Stomach smooth muscle (tissue), 2 donors: Measurements from ENCODE around the gene INTS4.
"Not testable (repeated sequence)": the region's sequence is repeated elsewhere in the genome, so short reads cannot be mapped to it uniquely, and the experiment has no call there.

Source experiments
- H3K27ac ChIP-seq: one replicate; pipeline ENCODE4 v1.7.0; 2013; ENCODE audit warnings: mild to moderate bottlenecking, low read length, inconsistent platforms
- H3K27me3 ChIP-seq, 2 donors: one replicate each; pipeline ENCODE4 v1.7.0; 2013; ENCODE audit warnings: low read length in 2 of 2; ENCODE audit not compliant: insufficient read depth in 2 of 2, control insufficient read depth in 1 of 2
- H3K36me3 ChIP-seq, 2 donors: one replicate each; pipeline ENCODE4 v1.7.0; 2013; ENCODE audit warnings: low read length in 2 of 2; ENCODE audit not compliant: control insufficient read depth in 2 of 2, insufficient read depth in 2 of 2
- H3K4me1 ChIP-seq: one replicate; pipeline ENCODE4 v1.7.0; 2013; ENCODE audit warnings: low read length; ENCODE audit not compliant: control insufficient read depth, insufficient read depth
- H3K4me3 ChIP-seq, 2 donors: one replicate each; pipeline ENCODE4 v1.7.0; 2013; ENCODE audit warnings: low read length in 2 of 2
- H3K9ac ChIP-seq, 2 donors: one replicate each; pipeline ENCODE4 v1.7.0; 2013; ENCODE audit warnings: low read length in 2 of 2, mild to moderate bottlenecking in 1 of 2
- H3K9me3 ChIP-seq, 2 donors: one replicate each; pipeline ENCODE4 v1.7.0; 2013; ENCODE audit warnings: low read length in 2 of 2; ENCODE audit not compliant: control insufficient read depth in 2 of 2
- donor health status: healthy.
- donor health status: Pancreatic carcinoma.

The INTS4 gene

DNA sequence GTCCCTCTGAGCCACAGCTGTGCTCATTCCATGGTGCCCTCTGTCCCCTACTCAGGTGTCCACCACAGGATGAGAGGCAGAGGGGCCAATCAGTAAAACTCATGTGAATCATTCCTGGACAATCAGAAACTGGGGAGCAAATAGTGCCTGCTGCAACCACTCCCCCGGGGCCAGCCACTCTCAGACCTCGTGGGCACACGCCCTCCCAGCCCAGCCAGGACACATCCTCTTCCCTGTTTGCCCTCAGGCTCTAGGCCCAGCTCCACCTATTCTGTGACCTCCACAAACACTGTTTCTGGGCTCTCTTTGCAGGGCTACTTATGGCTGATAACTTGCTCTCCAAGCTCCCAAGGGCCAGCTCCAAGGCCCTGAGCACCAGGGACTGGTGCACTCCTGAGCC, 42.6 kb upstream of the INTS4 start:
- H3K4me3 ChIP-seq: no peak overlapping the region
- H3K9ac ChIP-seq: no peak overlapping the region
- no peaks in the 10 kb centered on the region for H3K27me3 ChIP-seq
- no peaks in the 10 kb centered on the region for H3K36me3 ChIP-seq
- peaks cover 6% of the 10 kb centered on the region for H3K4me1 ChIP-seq
- H3K9me3 ChIP-seq: no peaks in the 10 kb centered on the region
- no peak overlapping the region for H3K27ac ChIP-seq

DNA sequence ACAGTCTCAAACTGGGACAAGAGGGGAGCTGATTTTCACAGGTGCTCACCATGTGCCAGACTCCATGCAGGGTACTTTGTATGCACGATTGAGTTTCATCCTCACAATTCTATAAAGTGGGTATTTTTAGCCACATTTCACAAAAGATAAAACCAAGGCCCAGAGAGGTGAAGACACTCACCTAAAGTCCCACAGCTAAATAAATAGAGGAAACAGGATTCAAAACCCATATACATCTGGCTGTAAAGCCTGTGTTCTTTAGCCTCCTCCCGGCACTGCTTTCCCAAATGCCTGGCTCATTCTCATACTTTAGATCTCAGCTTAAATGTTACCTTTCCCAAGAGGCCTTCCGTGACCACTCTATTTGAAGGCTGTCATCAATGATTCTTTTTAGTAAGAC, 41.8 kb upstream of the INTS4 start:
- Histone ChIP-seq H3K9ac (no peak overlapping the region), H3K4me1 (peaks cover 10% of the 10 kb centered on the region), H3K4me3 (no peak overlapping the region), H3K27ac (no peak overlapping the region), H3K9me3 (no peaks in the 10 kb centered on the region), H3K36me3 (no peaks in the 10 kb centered on the region), H3K27me3 (no peaks in the 10 kb centered on the region)

DNA sequence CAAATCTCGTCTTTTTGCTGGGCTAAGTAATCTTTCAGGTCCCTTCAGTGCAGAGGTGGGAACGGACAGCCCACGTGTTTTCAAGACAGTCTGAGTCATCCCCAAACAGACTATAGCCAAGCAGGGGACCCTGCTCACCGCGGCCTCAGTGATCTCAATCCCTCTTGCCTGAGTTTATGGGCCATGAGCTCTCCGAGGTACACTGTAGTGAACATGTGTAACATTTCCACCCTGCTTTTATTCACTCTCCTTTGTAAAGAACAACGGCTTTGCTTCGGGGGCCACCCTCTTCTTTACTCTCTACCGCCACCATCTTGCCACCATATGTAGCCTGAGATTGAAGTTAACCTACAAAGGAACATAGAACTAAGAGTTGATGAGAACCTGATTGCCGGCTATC, 40.2 kb upstream of the INTS4 start:
- Histone ChIP-seq H3K4me3 (no peak overlapping the region), H3K4me1 (peaks cover 12% of the 10 kb centered on the region), H3K36me3 (no peaks in the 10 kb centered on the region), H3K27ac (no peak overlapping the region), H3K9me3 (no peaks in the 10 kb centered on the region), H3K9ac (no peak overlapping the region), H3K27me3 (no peaks in the 10 kb centered on the region)

DNA sequence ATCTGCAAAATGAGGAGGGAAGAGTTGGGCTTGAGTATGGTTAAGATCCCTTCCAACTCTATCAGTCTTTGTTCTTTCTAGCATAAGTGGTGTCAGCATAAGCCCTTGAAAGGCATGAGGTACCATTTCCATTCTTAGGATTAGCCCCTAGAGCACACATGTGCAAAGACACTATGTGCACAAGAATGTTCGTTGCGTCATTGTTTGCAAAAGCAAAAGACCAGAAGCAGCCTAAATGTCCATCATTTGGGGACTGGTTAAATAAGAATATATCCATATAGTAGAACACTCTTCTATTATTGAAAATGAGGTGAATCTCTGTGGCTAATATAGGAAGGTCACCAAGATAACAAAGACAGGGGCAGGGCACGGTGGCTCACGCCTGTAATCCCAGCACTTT, 38.6 kb upstream of the INTS4 start:
- peaks cover 12% of the 10 kb centered on the region for H3K4me1 ChIP-seq
- H3K27ac ChIP-seq: no peak overlapping the region
- no peak overlapping the region for H3K4me3 ChIP-seq
- H3K9me3 ChIP-seq: no peaks in the 10 kb centered on the region
- no peak overlapping the region for H3K9ac ChIP-seq
- H3K36me3 ChIP-seq: no peaks in the 10 kb centered on the region
- H3K27me3 ChIP-seq: no peaks in the 10 kb centered on the region

DNA sequence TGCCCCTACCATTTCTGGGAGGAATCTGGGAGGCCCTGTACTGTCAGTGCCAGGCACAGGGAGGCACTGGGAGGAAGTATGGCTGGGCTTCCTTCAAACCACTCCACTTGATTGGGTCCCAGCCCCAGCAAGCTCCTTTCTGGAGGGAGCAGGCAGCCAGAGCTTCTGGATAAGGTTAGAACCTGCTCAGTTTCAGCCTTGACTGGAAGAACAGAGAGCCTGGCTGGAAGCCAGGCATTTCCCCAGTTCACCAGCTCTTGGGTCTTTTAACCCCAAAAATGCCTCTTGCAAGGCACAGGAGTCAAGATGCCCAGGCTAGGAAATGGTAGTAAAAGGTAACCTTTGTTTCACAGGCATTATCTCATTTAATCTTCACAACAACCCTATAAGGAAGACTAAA, 37.6 kb upstream of the INTS4 start:
- H3K4me3 ChIP-seq: no peak overlapping the region
- H3K4me1 ChIP-seq: peaks cover 12% of the 10 kb centered on the region
- no peaks in the 10 kb centered on the region for H3K36me3 ChIP-seq
- no peaks in the 10 kb centered on the region for H3K27me3 ChIP-seq
- peak overlapping the region; percentile 18 for H3K27ac ChIP-seq
- no peaks in the 10 kb centered on the region for H3K9me3 ChIP-seq
- no peak overlapping the region for H3K9ac ChIP-seq

DNA sequence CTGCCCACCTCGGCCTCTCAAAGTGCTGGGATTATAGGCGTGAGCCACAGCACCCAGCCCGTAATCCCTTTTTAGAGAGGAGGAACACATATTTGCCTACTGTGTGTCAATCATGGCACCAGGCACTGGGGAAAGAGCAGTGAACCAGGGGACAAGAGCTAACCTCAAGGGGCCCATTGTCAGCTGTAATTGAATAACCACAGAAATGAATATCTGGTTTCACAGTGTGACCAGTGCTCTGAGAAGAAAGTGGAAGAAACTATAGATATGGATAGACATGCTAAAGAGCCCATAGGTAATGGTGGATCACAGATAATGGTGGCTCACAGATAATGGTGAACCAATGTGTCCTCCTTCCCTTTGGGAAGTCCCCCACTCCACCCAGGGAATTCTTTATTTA, 37.2 kb upstream of the INTS4 start:
- Histone ChIP-seq H3K4me1 (peaks cover 12% of the 10 kb centered on the region), H3K36me3 (no peaks in the 10 kb centered on the region), H3K27ac (peak overlapping the region; percentile 18), H3K9me3 (no peaks in the 10 kb centered on the region), H3K27me3 (no peaks in the 10 kb centered on the region), H3K4me3 (no peak overlapping the region), H3K9ac (no peak overlapping the region)

DNA sequence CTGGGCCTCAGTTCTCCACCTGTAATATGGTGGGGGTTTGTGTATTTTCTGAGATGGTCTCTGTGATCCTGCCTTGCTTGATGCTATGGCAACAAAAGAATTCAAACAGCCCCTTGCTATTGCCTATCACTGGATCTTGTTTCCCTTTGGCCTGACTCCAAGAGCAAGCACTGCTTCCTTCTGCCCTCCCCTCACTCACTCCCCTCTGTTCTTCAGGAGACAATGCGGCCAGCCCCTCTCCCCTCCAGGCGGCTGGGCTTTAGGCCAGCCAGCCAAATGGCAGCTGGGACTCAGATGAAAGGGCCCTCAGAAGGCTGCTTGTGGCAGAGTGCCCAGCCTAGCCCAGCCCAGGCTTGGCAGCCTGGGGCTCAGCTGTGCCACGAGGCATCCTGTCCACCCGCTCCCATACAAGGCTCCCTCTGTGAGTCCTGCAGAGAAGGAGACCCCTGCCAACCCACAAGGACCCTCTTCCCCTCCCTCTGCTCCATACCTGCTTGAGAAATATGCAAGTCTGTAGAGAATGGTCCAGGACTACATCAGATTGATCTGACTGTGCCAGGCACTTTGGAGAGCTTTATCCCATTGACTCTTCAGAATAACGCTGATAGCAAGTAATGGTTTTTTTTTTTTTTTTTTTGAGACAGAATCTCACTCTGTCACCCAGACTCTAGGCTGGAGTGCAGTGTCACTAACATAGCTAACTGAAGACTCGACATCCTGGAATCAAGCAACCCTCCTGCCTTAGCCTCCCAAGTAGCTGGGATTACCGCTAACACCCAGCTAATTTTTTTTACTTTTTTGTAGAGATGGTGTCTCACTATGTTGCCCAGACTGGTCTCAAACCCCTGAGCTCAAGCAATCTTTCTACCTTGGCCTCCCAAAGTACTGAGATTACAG, 36.2 kb upstream of the INTS4 start:
- Histone ChIP-seq H3K4me3 (no peak overlapping the region), H3K36me3 (no peaks in the 10 kb centered on the region), H3K9ac (peak overlapping the region in 1 of 2 donors; percentile 4), H3K4me1 (peaks cover 12% of the 10 kb centered on the region), H3K9me3 (no peaks in the 10 kb centered on the region), H3K27ac (peak overlapping the region; percentile 31), H3K27me3 (no peaks in the 10 kb centered on the region)

DNA sequence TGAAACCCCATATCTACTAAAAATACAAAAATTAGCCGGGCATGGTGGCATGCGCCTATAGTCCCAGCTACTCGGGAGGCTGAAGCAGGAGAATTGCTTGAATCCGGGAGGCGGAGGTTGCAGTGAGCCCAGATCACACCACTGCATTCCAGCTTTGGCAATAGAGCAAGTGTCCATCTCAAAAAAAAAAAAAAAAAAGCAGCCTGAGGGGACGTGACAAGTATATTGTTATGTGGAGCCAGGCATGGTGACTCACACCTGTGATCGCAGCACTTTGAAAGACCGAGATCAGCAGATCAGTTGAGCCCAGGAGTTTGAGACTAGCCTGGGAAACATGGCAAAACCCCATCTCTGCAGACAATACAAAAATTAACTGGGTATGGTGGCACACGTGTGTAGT, 34.0 kb upstream of the INTS4 start:
- H3K9me3 ChIP-seq, H3K27ac ChIP-seq, H3K9ac ChIP-seq, H3K4me3 ChIP-seq, H3K27me3 ChIP-seq, H3K36me3 ChIP-seq: not testable (repeated sequence)
- H3K4me1 ChIP-seq: peaks cover 12% of the 10 kb centered on the region

DNA sequence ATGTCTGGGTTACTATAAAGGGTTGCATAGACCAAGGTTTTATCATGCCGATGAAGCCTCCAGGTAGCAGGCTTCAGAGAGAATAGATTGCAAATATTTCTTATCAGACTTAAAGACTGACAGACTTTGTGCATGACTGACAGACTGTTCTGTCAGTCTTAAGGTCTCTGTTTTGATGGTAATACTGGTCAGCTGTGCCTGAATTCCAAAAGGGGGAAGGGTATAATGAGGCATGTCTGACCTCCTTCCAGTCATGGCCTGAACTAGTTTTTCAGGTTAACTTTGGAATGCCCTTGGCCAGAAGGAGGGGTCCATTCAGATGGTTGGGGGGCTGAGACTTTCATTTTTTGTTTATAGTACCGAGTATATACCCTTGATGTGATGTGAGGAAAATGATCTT, 33.3 kb upstream of the INTS4 start:
- Histone ChIP-seq H3K4me1 (peaks cover 17% of the 10 kb centered on the region), H3K4me3 (no peak overlapping the region), H3K27ac (no peak overlapping the region), H3K27me3 (no peaks in the 10 kb centered on the region), H3K36me3 (no peaks in the 10 kb centered on the region), H3K9ac (no peak overlapping the region), H3K9me3 (no peaks in the 10 kb centered on the region)

DNA sequence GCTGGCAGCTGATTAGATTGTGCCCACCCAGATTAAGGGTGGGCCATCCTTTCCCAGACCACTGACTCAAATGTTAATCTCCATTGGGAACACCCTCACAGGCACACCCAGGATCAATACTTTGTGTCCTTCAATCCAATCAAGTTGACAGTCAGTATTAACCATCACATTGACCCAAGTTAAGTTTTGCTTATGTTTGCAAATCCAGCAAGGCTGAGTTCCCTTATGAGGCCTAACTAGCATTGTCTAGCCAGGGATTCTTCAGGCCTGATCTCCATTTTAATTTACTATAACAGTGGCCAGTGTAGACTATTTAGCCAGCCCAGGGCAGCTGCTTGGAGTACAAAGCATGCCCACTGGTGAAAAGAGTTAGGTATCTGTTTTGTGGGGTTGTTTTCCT, 30.9 kb upstream of the INTS4 start:
- Histone ChIP-seq H3K9ac (no peak overlapping the region), H3K9me3 (no peaks in the 10 kb centered on the region), H3K27me3 (no peaks in the 10 kb centered on the region), H3K4me3 (no peak overlapping the region), H3K27ac (no peak overlapping the region), H3K36me3 (no peaks in the 10 kb centered on the region), H3K4me1 (peaks cover 13% of the 10 kb centered on the region)

DNA sequence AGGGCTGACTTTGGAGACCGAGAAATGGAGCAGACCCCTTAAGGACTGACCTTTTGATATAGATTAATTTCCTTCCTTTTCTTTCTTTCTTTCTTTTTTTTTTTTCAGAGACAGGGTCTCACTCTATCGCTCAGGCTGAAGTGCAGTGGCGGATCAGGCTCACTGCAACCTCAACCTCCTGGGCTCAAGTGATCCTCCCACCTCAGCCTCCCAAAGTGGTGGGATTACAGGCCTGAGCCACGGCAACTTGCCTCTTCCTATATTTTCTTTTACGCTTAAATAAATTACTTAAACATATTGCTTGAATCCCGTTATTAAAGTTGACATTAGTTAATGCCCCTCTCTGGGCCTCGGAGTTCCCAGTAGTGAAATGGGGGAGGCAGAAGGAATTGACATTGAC, 29.0 kb upstream of the INTS4 start:
- Histone ChIP-seq H3K4me1 (peaks cover 10% of the 10 kb centered on the region), H3K27me3 (no peaks in the 10 kb centered on the region), H3K36me3 (no peaks in the 10 kb centered on the region), H3K9me3 (no peaks in the 10 kb centered on the region), H3K9ac (peak overlapping the region; percentile 69 to 79), H3K4me3 (peak overlapping the region; percentile 73 to 79), H3K27ac (peak overlapping the region; percentile 67)
